Suprapubic skin (tissue), 3 donors: Measurements from ENCODE around the gene VPS4A.

Experiments used
- CTCF ChIP-seq, 2 donors: fragments of 200-600 bp in 1 of 2; fragments of 450-650 bp in 1 of 2; sonication (generic) in 1 of 2; IDR thresholded peaks; one replicate each; pipeline ENCODE4 v1.5.1; 2016 to 2019; ENCODE audit warnings: antibody characterized with exemption in 2 of 2, mild to moderate bottlenecking in 1 of 2, moderate library complexity in 1 of 2
- EP300 ChIP-seq: sonication (generic); formaldehyde crosslinking; IDR thresholded peaks from one replicate; pipeline ENCODE4 v1.6.1; 2017; ENCODE audit warnings: antibody characterized with exemption
- POLR2A ChIP-seq, 2 donors: fragments of 450-650 bp; IDR thresholded peaks; one replicate each; pipeline ENCODE4 v1.6.1; 2017; ENCODE audit warnings: antibody characterized with exemption in 2 of 2, mild to moderate bottlenecking in 2 of 2, moderate library complexity in 2 of 2

GRCh38 chr16:69273009-69273408 is 38.1 kb upstream of the VPS4A start:
- TF ChIP-seq POLR2A (IDR thresholded peaks at IDR 0.05) (no peak), CTCF (IDR thresholded peaks at IDR 0.05) (no peak), EP300 (no peak)
